GM19025 (cell line): ENCODE results near the gene BCL10.
"Not testable (repeated sequence)": the region's sequence is repeated elsewhere in the genome, so short reads cannot be mapped to it uniquely, and the experiment has no call there.

Source experiments
- ATAC-seq: cut with Tn5 transposase; IDR thresholded peaks from one replicate; pipeline ENCODE4 v1.9.1; 2021; ENCODE audit warnings: mild to moderate bottlenecking, low read depth, moderate library complexity; ENCODE audit not compliant: unreplicated experiment

Gene BCL10

GRCh38 chr1:85268801-85269585, 7.4 kb downstream of the BCL10 start:
- ATAC-seq: no peak

DNA sequence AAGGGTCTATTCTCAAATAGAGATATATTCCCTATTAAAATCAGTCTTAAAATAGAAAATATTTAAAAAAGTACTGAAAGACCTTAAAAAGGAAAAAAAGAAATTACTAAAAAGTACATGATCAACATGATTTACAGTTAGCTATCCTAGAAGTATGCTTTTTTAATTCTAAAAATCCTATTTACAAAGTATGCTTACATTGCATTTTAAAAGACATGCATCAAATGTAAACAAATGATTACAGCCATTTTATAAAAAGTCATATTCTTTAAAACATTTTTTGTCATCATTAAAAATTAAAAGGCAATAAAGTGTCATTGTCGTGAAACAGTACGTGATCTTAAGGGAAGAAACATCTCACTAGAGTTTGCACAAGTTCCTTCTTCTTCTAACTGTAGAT, 9.1 kb downstream of the BCL10 start:
- ATAC-seq: no peak

DNA sequence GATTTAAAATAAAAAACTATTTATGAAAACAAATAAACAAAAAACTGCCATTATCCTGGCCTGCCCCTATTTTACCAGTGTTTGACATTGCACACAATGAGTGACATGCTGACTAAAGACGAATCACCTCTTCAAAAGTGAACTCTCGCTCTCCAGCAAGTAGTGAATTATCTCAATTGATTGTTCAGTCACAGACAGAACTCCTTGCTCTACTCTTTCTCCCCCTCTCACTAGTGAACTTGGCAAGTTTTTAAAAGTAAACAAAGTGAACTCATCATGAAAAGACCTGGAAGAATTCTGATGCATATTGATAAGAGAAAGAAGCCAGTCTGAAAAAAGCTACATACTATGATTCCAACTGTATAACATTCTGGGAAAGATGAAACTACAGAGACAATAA, 12.3 kb downstream of the BCL10 start:
- no peak for ATAC-seq

GRCh38 chr1:85262985-85263384, 13.4 kb downstream of the BCL10 start:
- ATAC-seq: no peak

DNA sequence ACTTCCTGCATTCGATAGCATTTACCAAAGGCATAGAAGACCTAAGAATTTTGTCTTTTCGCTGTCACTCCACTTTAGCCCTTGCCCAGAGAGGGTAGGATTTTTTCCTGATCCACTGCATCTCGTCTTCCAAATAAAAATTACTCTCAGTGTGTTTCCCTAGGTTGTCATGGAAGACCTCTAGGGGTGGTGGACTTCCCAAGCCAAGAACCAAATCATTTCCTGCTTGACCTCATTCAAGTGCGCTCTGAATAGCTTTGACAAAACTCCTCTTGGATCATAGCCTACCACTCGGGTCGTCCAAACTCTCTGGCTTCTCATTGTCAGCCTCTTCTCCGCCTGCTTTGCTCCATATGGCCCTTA, 16.5 kb downstream of the BCL10 start:
- no peak for ATAC-seq

DNA sequence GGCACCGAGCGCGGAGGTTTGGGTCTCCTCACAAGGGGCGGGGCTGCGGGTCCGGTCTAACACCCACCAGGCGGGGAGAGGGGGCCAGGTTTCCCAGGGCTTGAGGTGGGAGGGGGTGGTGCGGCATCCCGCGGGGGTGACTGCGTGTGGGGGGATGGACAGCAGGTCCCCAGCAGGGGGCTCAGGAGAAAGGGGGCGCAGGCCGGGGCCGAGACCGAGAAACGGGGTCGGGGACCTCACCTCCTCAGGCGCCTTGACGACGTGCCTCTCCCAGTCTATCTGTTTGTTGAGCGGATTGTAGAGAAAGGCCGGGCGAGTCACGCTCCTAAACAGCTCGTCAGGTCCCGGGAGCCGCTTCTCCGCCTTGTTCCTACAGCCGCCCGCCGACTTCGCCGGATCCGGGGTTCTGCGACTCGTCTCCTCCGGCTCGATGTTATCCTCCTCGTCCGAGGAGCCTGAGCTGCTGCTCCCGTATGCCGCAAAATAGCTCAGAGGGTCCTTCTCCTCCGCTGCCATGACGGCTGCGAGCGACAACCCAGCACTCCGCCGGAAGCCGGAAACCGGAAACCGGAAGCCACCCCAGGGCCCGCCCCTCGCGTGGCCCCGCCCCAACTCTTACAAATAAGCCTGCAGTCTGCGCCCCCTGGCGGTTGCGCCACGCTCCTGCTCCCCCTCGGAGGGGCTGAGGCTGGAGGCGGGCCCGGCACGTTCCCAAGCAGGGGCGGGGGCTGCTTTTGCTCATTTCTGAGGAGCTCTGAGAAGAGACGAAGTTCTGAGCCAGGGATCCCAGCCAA, 17.1 kb downstream of the BCL10 start, which contains the start of gene C1orf52:
Gene C1orf52 (minus strand): TSS at position 545 of the 794 bp plus-strand sequence. CDS start 29 bp downstream, at position 516.
- ATAC-seq: peak; percentile 98

DNA sequence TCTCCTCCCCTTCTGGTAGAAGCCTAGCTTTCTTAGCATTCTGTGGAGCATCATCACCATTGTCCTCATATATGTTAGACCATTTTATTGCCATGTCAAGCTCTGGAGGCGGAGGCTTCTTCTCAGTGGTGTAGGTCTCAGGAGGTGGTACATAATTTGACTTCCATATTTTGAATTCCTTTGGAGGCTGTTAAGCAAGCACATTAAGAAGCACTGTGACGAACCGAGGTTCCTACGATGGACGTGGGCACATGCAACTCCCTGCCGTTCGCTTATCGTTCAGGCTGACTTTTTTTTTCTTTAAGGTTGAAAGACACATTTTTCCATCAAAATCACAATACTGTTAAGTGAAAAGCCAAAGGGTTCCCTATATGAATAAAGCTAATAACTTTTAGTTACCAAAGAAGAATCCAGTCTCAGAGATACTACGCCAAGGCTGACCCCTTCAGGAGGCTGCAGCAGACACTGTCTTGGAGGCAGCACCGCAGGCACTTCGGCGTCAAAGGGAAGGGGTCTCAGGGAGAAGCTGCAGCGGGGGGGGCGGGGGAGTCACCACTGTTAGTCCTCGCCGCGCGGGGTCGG, 17.8 kb downstream of the BCL10 start:
- no peak for ATAC-seq

- ATAC-seq: not testable (repeated sequence)
These were observed 27.4 kb downstream of the BCL10 start for GRCh38 chr1:85249042-85249441.

- no peak for ATAC-seq
These were observed 30.5 kb downstream of the BCL10 start for GRCh38 chr1:85245891-85246290.

GRCh38 chr1:85245456-85245855, 31.0 kb downstream of the BCL10 start:
- no peak for ATAC-seq

- no peak for ATAC-seq
These were observed 32.0 kb downstream of the BCL10 start for GRCh38 chr1:85244271-85245061.

DNA sequence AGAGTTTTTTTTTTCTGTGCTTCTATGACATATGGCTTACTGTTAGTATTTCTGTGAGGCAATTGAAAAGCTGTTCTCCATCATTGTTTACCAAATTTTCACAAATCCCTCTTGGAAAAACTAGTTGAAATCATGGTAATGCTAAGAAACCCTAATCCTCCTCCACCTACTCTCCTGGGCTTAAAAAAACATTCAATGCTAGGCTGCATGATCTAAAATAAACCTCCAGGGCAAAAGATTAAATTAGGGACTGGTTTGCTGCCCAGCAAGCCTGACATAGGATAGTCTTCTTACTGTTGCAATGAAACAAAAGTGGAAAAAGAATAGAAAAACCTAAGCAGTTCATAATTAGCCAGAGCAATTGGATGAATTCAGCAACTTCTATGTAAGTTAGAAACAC, 33.1 kb downstream of the BCL10 start:
- no peak for ATAC-seq

- no peak for ATAC-seq
These were observed 35.8 kb downstream of the BCL10 start for GRCh38 chr1:85240643-85241042.

- no peak for ATAC-seq
These were observed 36.2 kb downstream of the BCL10 start for GRCh38 chr1:85240174-85240601.

- ATAC-seq: no peak
These were observed 38.8 kb downstream of the BCL10 start for GRCh38 chr1:85237613-85238012.

- no peak for ATAC-seq
These were observed 46.0 kb downstream of the BCL10 start for GRCh38 chr1:85230305-85230977.

- ATAC-seq: no peak
These were observed 46.8 kb downstream of the BCL10 start for GRCh38 chr1:85229574-85230097.

GRCh38 chr1:85228972-85229371, 47.5 kb downstream of the BCL10 start:
- no peak for ATAC-seq

GRCh38 chr1:85225624-85226380, 50.6 kb downstream of the BCL10 start:
- no peak for ATAC-seq
